ENCODE data around the gene SRP14.

- TF ChIP-seq CTCF (IDR thresholded peaks at IDR 0.05) (no peak), ZFX (IDR thresholded peaks at IDR 0.05; ENCODE audit: borderline replicate concordance) (no peak)
Measured at GRCh38 chr15:40052604-40053003, 13.6 kb upstream of the SRP14 start.
